Activated CD4-positive, alpha-beta T cell treated with anti-CD3 and anti-CD28 coated beads for 4 hours (primary cell): ENCODE data around the gene GMEB2.
"Not testable (repeated sequence)": the region's sequence is repeated elsewhere in the genome, so short reads cannot be mapped to it uniquely, and the experiment has no call there.

Source experiments
- DNase-seq, 2 donors: peaks; one replicate each; pipeline ENCODE4 v3.0.0-alpha.2; 2020

GMEB2 gene

GRCh38 chr20:63635431-63636141, 8.7 kb upstream of the GMEB2 start:
- peak; percentile 60 to 69 for DNase-seq

GRCh38 chr20:63633732-63634131, 6.8 kb upstream of the GMEB2 start:
- no peak for DNase-seq

- DNase-seq: not testable (repeated sequence)
Observed at GRCh38 chr20:63631426-63631825, 4.5 kb upstream of the GMEB2 start.

DNA sequence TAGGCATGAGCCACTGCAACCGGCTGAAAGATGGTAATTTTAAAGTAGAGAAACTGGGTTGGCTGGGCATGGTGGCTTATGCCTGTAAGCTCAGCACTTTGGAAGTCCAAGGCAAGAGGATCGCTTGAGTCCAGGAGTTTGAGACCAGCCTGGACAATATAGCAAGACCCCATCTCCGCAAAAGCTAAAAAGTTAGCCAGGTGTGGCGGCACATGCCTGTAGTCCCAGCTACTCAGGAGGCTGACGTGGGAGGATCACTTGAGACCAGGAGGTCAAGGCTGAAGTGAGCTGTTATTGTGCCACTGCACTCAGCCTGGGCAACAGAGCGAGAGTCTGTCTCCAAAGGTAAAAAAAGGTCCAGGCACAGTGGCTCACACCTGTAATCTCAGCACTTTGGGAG, 4.1 kb upstream of the GMEB2 start:
- DNase-seq: not testable (repeated sequence)

DNA sequence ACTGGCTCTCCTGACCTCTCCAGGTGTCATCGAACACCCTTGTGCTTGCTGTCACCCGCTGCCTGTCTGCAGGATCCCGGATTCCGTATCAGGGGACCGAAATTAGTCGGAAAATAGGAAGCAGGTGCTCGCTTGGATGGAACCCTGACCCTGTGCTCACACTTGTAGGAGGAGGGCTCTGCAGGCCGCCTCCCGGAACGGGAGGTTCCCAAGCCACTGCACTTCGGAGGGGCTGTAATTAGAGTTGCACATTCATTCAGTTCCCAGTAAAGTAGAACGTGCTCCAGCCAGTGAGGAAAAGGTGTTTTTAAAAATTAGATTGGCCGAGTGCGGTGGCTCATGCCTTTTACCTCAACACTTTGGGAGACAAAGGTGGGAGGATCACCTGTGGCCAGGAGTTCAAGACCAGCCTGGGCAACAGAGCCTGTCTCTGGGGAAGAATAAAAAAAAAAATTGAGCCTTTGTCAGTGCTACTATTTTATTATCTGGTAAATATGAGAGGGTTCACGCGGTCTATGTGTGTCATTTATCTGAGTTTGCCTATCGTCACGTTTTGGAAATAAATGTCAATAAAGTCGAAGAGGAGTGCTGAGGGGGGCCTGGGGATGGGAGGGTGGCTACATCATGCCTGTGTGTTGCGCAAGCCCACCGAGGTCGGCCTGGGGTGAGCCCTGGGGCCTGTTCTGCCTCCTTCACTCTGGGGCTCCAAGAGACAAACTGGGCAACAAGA, 1.5 kb upstream of the GMEB2 start:
- DNase-seq: peak; percentile 59 to 62

DNA sequence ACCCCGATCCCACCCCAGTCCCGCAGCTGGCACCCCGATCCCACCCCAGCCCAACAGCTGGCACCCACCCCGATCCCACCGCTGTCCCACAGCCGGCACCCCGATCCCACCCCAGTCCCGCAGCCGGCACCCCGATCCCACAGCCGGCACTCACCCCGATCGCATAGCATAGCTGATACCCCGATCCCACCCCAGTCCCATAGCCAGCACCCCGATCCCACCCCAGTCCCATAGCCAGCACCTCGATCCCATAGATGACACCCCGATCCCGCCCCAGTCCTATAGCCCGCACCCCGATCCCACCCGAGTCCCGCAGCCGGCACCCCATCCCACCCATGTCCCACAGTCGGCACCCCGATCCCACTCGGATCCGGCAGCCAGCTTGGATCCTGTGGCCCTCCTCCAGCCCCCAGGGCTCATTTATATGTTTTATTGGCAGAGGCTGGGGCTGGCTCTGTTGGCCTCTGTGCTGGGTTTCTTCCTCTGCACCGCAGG, 897 bp upstream of the GMEB2 start:
- no peak for DNase-seq

DNA sequence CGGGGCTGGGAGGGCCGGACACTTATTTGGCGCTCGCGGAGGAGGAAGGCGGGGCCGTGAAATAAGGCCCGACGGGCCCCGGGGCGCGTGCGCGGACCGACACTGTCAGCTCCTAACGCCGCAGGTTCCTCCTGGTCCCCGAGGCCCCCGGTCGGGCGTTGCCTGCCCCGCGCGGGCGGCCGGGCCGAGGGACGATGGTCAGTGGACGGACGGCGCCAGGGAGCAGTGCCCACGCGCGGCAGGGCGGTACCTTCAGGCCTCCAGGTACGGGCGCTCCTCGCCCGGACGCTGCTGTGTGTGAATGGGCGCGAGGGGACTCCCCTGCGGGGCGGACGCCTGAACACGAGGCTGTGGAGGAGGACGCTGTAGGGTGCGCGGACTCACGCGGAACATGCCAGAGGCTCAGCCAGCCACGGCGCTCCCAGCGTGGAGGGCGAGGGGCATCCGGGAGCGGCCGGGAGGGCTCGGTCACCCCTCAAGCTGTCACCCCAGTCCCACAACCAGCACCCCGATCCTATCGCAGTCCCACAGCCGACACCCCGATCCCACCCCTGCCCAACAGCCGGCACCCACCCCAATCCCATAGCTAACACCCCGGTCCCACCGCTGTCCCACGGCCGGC, 339 bp upstream of the GMEB2 start:
- DNase-seq: peak; percentile 91 to 95

DNA sequence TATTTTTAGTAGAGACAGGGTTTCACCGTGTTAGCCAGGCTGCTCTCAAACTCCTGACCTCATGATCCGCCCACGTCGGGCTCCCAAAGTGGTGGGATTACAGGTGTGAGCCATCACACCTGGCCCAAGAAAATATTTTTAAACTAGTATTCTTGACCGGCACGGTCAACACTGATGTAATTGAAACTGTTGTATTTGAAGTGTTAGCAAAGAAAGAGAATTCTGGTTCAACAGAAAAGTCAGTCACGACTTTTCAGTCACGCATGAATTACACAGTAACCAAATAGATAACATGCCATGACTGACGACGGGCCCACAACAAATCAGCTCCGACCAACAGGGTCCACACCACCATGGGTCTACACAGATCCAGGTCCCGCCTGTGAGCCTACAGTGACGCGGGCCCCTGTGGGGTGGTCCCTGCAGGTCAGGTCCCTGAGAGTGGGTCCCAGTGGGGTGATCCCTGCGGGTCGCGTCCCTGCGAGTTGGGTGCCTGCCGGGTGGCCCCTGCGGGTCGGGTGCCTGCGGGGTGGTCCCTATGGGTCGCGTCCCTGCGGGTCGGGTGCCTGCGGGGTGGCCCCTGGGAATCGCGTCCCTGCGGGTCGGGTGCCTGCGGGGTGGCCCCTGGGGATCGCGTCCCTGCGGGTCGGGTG, 1.0 kb downstream of the GMEB2 start:
- DNase-seq: no peak

GRCh38 chr20:63624486-63624885, 2.4 kb downstream of the GMEB2 start:
- no peak for DNase-seq

DNA sequence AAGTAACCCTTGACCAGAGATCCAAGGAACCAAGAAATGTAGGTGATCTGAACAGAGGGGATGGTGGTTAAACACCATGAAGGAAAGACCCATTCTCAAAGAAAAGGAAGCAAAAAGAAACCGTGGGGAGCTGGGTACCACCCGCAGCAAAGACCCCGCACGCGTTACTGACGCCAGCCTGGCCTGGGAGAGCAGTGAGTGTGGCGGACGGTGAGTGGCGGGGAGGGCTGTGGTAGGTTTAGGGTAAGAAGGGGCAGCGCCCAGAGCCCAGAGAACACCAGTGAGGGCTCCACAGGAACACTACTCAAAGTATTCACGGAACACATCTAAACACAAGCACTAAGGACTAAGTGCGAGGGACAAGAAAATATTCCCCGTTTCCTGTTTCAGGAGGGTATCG, 4.2 kb downstream of the GMEB2 start:
- DNase-seq: no peak

- DNase-seq: no peak
Observed at GRCh38 chr20:63622096-63622495, 4.8 kb downstream of the GMEB2 start.

GRCh38 chr20:63620991-63621390, 5.9 kb downstream of the GMEB2 start:
- DNase-seq: no peak

DNA sequence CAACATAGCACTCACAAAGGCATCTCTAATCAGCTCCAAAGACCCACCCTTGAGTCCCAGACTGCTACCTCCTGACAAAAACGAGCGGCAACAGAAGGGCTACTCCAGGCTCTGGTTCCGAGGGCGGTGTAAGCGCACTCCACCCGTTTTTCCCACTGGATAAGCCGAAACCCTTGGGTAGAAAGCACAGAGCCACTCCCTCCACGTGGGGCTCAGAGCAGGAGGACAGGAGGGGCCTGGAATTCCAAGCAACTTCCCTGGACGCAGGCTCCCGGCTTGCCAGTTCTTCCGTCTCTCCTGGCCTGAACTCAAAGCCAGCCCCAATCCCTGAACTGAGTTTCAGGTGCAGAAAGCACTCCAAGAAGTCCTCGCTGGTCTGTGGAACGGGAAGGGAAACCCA, 7.4 kb downstream of the GMEB2 start:
- DNase-seq: no peak

- DNase-seq: no peak
Observed at GRCh38 chr20:63619086-63619485, 7.8 kb downstream of the GMEB2 start.

- no peak for DNase-seq
Observed at GRCh38 chr20:63618291-63618980, 8.5 kb downstream of the GMEB2 start.

DNA sequence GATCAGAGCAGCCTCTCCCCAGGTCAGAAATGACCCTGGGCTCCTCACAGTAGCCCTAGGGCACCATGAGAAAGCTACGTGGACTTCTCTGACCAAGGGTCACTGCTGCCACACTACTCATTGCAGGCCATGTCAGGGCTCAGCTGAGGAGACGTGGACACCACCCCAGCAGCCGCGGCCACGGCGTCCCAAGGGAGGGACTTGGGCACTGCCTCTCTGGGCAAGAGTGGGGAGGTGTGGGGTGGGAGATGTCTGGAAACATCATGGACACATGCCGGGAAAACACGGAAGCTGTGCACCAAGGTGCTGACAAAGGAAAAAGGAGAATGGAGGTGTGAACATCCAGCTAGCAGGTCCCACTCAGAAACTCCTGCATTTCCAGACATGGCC, 9.0 kb downstream of the GMEB2 start:
- DNase-seq: no peak

DNA sequence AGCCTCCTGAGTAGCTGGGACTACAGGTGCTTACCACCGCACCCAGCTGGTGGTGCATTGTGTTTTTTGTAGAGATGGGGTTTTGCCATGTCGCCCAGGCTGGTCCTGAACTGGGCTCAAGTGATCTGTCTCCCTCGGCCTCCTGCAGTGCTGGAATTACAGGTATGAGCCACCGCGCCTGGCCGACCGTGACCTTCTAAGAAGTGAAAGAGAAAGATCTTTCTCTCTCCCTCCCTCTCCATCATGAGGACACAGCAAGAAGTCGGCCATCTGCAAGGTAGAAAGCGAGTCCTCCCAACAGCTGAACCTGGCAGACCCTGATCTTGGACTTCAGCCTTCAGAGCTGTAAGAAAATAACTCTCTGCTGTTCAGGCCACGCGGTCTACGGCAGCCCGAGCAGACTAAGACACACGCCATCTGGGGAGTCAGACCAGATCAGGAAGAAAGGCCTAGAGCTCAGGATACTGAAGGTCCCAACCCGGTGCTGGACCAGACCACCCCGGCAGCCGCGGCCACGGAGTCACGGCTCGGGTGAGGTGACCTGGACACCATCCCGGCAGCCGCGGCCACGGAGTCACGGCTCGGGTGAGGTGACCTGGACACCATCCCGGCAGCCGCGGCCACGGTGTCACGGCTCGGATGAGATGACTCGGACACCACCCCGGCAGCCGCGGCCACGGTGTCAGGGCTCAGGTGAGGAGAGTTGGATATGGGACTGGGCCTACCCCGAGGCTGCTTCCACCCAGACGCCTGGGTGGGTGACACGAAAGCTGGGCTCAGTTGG, 9.6 kb downstream of the GMEB2 start:
- no peak for DNase-seq

DNA sequence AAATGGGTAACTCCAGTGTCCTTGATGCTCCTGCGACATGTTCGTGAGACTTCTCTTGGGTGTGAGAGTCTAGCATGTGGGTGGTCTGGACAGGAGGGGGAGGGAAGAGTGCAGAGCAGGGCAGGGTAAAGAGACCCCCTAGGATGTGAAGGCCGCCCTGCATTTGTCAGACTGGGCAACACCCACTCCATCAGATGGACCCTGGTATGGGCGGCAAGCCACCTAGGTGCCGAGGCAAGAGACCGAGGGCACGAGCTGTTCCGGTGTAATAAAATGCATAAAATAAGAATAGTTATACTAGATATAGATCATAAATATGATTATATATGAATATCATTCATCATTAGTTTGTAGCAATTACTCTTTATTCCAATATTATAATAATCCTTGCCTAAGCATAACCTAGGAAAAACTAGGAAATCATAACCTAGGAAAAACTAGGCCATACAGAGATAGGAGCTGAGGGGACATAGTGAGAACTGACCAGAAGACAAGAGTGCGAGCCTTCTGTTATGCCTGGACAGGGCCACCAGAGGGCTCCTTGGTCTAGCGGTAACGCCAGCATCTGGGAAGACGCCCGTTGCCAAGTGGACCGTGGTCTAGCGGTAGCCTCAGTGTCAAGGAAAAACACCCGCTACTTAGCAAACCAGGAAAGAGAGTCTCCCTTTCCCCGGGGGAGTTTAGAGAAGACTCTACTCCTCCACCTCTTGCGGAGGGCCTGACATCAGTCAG, 12.9 kb downstream of the GMEB2 start:
- not testable (repeated sequence) for DNase-seq

DNA sequence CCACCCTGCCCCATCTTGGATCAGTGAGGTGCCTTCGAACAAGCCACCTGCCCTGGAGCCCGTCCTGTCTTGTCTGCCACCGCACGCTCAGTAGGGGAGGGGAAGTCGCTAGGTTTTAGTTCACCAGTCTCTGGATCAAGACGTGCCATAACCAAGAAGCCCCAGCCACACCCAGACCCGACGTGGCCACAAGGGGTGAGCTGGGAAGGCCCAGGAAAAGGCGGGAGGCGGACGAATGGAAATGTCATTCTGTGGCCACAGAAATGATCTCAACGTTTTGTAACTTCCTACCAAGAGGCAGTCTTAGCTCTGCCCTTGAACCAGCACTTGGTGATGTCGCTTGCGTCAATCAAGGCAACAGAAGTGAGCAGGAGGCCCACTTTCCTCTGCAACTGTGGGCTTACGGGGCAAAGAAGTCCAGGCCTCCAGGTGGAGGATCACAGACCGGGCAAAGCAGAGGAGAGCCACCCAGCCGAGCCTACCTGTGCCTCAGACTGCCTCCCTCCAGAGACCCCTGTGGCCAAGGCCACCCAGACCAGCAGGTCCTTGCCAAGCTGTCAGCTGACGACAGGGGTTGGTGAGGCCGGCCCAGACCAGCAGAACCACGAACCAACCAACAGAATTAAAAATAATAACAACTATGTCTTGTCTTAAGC, 14.5 kb downstream of the GMEB2 start:
- no peak for DNase-seq

DNA sequence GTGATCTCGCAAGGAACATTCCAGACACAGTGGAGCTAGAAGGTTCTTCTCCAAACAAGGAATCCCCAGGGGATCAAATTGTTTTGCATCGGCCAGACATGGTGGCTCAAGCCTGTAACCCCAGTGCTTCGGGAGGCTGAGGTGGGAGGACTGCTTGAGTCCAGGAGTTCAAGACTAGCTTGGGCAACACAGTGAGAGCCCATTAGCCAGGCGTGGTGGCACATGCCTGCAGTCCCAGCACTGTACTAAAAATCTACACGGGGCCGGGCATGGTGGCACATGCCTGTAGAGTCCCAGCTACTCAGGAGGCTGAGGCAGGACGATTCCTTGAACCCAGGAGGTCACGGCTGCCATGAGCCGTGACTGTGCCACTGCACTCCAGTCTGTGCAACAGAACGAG, 15.3 kb downstream of the GMEB2 start:
- DNase-seq: no peak
